ENCODE measurements around the gene JHY. TPM values are rescaled to one million over a fixed set of nuclear protein-coding genes. Genes with fewer than 3 reads are reported as not detected.

Gene JHY
- total RNA-seq, 4 donors from 2014 or later = 6.9 to 15.6 (median 10.2) TPM

GRCh38 chr11:122998727-122999366, 116.3 kb downstream of the JHY start:
- H3K27ac ChIP-seq = no peak overlapping the region
- 27 to 38% methylated on average over 8 to 10 of the region's 14 CpGs for WGBS, 2 donors (ENCODE audit: low coverage in 1 of 2)
- no peaks in the 10 kb centered on the region for H3K9me3 ChIP-seq
- peaks cover 52% of the 10 kb centered on the region for H3K27me3 ChIP-seq
- no peak for ATAC-seq
- no peak for TF ChIP-seq EP300 (IDR thresholded peaks at IDR 0.05)
- no peak for TF ChIP-seq POLR2AphosphoS5 (IDR thresholded peaks at IDR 0.05)
- no peak for TF ChIP-seq POLR2A (IDR thresholded peaks at IDR 0.05)
- TF ChIP-seq, protein P1, sequence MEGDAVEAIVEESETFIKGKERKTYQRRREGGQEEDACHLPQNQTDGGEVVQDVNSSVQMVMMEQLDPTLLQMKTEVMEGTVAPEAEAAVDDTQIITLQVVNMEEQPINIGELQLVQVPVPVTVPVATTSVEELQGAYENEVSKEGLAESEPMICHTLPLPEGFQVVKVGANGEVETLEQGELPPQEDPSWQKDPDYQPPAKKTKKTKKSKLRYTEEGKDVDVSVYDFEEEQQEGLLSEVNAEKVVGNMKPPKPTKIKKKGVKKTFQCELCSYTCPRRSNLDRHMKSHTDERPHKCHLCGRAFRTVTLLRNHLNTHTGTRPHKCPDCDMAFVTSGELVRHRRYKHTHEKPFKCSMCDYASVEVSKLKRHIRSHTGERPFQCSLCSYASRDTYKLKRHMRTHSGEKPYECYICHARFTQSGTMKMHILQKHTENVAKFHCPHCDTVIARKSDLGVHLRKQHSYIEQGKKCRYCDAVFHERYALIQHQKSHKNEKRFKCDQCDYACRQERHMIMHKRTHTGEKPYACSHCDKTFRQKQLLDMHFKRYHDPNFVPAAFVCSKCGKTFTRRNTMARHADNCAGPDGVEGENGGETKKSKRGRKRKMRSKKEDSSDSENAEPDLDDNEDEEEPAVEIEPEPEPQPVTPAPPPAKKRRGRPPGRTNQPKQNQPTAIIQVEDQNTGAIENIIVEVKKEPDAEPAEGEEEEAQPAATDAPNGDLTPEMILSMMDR (IDR thresholded peaks at IDR 0.05) = no peak
- no peak overlapping the region for H3K4me3 ChIP-seq
- no peaks in the 10 kb centered on the region for H3K4me1 ChIP-seq
- no peaks in the 10 kb centered on the region for H3K36me3 ChIP-seq

GRCh38 chr11:123000721-123001120, 118.2 kb downstream of the JHY start:
- Histone ChIP-seq H3K9me3 (no peaks in the 10 kb centered on the region), H3K4me3 (no peak overlapping the region), H3K27ac (no peak overlapping the region), H3K27me3 (peaks cover 46% of the 10 kb centered on the region), H3K36me3 (no peaks in the 10 kb centered on the region), H3K4me1 (no peaks in the 10 kb centered on the region)
- ATAC-seq = no peak
- WGBS, 2 donors (ENCODE audit: low coverage in 1 of 2) = 55 to 97% methylated on average over 3 to 5 of the region's 5 CpGs
- TF ChIP-seq POLR2AphosphoS5 (IDR thresholded peaks at IDR 0.05) = no peak
- TF ChIP-seq, protein P1 (IDR thresholded peaks at IDR 0.05) = no peak
- no peak for TF ChIP-seq EP300 (IDR thresholded peaks at IDR 0.05)
- no peak for TF ChIP-seq POLR2A (IDR thresholded peaks at IDR 0.05)

GRCh38 chr11:123006860-123007542, 124.4 kb downstream of the JHY start:
- no peaks in the 10 kb centered on the region for H3K36me3 ChIP-seq
- H3K4me3 ChIP-seq = no peak overlapping the region
- no peak overlapping the region for H3K27ac ChIP-seq
- no peak for TF ChIP-seq POLR2AphosphoS5 (IDR thresholded peaks at IDR 0.05)
- no peak for TF ChIP-seq POLR2A (IDR thresholded peaks at IDR 0.05)
- no peak for TF ChIP-seq EP300 (IDR thresholded peaks at IDR 0.05)
- TF ChIP-seq, protein P1 (IDR thresholded peaks at IDR 0.05) = no peak
- no peaks in the 10 kb centered on the region for H3K4me1 ChIP-seq
- 74 to 91% methylated on average over 4 to 5 of the region's 5 CpGs for WGBS, 2 donors (ENCODE audit: low coverage in 1 of 2)
- no peaks in the 10 kb centered on the region for H3K9me3 ChIP-seq
- peaks cover 8% of the 10 kb centered on the region for H3K27me3 ChIP-seq
- no peak for ATAC-seq

Small RNA genes lying within 50 kb of the gene (small RNA-seq; reads per million reads assigned to genes)
- gene RNU4-23P = 0 reads per million in 4 donors

Other genes starting within 250 kb of the JHY start
- gene UBASH3B, start 227.0 kb upstream of the JHY start, total RNA-seq = 1 to 10 TPM; 1.8 to 6.6 (median 3.4) TPM
- not detected for gene CRTAM, start 44.3 kb upstream of the JHY start, total RNA-seq
- gene BSX, start 99.1 kb downstream of the JHY start, total RNA-seq = not detected
- 1,000 to 10,000 TPM in 3 of 4 donors, 100 to 1,000 TPM in 1; 976 to 1,475 (median 1,128) TPM for gene HSPA8, start 179.4 kb downstream of the JHY start, total RNA-seq

Data from gastroesophageal sphincter (tissue), 4 donors.